ENCODE measurements around the gene LRRC49. TPM values are rescaled to one million over a fixed set of nuclear protein-coding genes. Genes with fewer than 3 reads are reported as not detected.

The LRRC49 gene
- total RNA-seq, 1 donor: 18.1 TPM

- H3K36me3 ChIP-seq (ENCODE audit: insufficient read depth, low read length): no peaks in the 10 kb centered on the region
- H3K9me3 ChIP-seq (ENCODE audit: low read depth, low read length): no peaks in the 10 kb centered on the region
- H3K27ac ChIP-seq (ENCODE audit: low read depth, low read length): no peak overlapping the region
- no peak overlapping the region for H2AFZ ChIP-seq (ENCODE audit: low read length)
- no peak for DNase-seq (ENCODE audit: insufficient read length, low spot score, missing footprints)
- no peak overlapping the region for H3K4me3 ChIP-seq (ENCODE audit: insufficient read depth, low read length)
- no peak overlapping the region for H3K4me2 ChIP-seq (ENCODE audit: insufficient read depth, low read length)
- H3K4me1 ChIP-seq (ENCODE audit: insufficient read depth, low read length): peaks cover 32% of the 10 kb centered on the region
- TF ChIP-seq, protein P1, sequence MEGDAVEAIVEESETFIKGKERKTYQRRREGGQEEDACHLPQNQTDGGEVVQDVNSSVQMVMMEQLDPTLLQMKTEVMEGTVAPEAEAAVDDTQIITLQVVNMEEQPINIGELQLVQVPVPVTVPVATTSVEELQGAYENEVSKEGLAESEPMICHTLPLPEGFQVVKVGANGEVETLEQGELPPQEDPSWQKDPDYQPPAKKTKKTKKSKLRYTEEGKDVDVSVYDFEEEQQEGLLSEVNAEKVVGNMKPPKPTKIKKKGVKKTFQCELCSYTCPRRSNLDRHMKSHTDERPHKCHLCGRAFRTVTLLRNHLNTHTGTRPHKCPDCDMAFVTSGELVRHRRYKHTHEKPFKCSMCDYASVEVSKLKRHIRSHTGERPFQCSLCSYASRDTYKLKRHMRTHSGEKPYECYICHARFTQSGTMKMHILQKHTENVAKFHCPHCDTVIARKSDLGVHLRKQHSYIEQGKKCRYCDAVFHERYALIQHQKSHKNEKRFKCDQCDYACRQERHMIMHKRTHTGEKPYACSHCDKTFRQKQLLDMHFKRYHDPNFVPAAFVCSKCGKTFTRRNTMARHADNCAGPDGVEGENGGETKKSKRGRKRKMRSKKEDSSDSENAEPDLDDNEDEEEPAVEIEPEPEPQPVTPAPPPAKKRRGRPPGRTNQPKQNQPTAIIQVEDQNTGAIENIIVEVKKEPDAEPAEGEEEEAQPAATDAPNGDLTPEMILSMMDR (IDR thresholded peaks at IDR 0.05; ENCODE audit: extremely low read depth, low read depth, low read length): no peak
- no peaks in the 10 kb centered on the region for H3K79me2 ChIP-seq (ENCODE audit: insufficient read depth, low read length)
- H4K20me1 ChIP-seq (ENCODE audit: insufficient read depth, low read length): no peaks in the 10 kb centered on the region
- no peaks in the 10 kb centered on the region for H3K27me3 ChIP-seq (ENCODE audit: insufficient read depth, low read length)
Observed at GRCh38 chr15:71057143-71057542, 164.5 kb downstream of the LRRC49 start.

GRCh38 chr15:71057581-71057980, 165.0 kb downstream of the LRRC49 start:
- TF ChIP-seq, protein P1 (IDR thresholded peaks at IDR 0.05; ENCODE audit: extremely low read depth, low read depth, low read length): no peak
- no peak for DNase-seq (ENCODE audit: insufficient read length, low spot score, missing footprints)

DNA sequence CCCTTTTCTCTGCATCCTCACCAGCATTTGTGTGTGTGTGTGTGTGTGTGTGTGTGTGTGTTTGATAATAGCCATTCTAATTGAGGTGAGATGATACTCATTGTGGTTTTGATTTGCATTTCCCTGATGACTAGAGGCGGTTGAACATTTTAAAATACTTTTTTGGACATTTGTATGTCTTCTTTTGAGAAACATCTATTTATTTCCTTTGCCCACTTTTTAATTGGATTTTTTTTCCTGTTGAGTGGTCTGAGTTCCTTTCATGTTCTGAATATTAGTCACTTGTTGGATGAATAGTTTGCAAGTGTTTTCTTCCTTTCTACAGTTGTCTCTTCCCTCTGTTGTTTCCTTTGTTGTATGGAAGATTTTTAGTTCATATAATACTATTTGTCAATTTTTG, 168.4 kb downstream of the LRRC49 start:
- no peak for DNase-seq (ENCODE audit: insufficient read length, low spot score, missing footprints)
- Histone ChIP-seq H3K79me2 (ENCODE audit: insufficient read depth, low read length) (no peaks in the 10 kb centered on the region), H3K36me3 (ENCODE audit: insufficient read depth, low read length) (no peaks in the 10 kb centered on the region), H3K27me3 (ENCODE audit: insufficient read depth, low read length) (no peaks in the 10 kb centered on the region), H3K9me3 (ENCODE audit: low read depth, low read length) (no peaks in the 10 kb centered on the region), H3K4me2 (ENCODE audit: insufficient read depth, low read length) (no peak overlapping the region), H3K27ac (ENCODE audit: low read depth, low read length) (peak overlapping the region; percentile 39), H3K4me3 (ENCODE audit: insufficient read depth, low read length) (no peak overlapping the region), H3K4me1 (ENCODE audit: insufficient read depth, low read length) (peaks cover 6% of the 10 kb centered on the region), H2AFZ (ENCODE audit: low read length) (peak overlapping the region; percentile 56), H4K20me1 (ENCODE audit: insufficient read depth, low read length) (no peaks in the 10 kb centered on the region)
- TF ChIP-seq, protein P1 (IDR thresholded peaks at IDR 0.05; ENCODE audit: extremely low read depth, low read depth, low read length): no peak

More at GRCh38 chr15:71057581-71057980, 165.0 kb downstream of the LRRC49 start:
- H3K9me3 ChIP-seq (ENCODE audit: low read depth, low read length): no peaks in the 10 kb centered on the region
- H3K27ac ChIP-seq (ENCODE audit: low read depth, low read length): no peak overlapping the region
- no peaks in the 10 kb centered on the region for H4K20me1 ChIP-seq (ENCODE audit: insufficient read depth, low read length)
- no peaks in the 10 kb centered on the region for H3K79me2 ChIP-seq (ENCODE audit: insufficient read depth, low read length)
- peaks cover 28% of the 10 kb centered on the region for H3K4me1 ChIP-seq (ENCODE audit: insufficient read depth, low read length)
- H3K27me3 ChIP-seq (ENCODE audit: insufficient read depth, low read length): no peaks in the 10 kb centered on the region
- no peak overlapping the region for H2AFZ ChIP-seq (ENCODE audit: low read length)
- no peaks in the 10 kb centered on the region for H3K36me3 ChIP-seq (ENCODE audit: insufficient read depth, low read length)
- H3K4me2 ChIP-seq (ENCODE audit: insufficient read depth, low read length): no peak overlapping the region
- H3K4me3 ChIP-seq (ENCODE audit: insufficient read depth, low read length): no peak overlapping the region

- H4K20me1 ChIP-seq (ENCODE audit: insufficient read depth, low read length): no peaks in the 10 kb centered on the region
- H3K9me3 ChIP-seq (ENCODE audit: low read depth, low read length): no peaks in the 10 kb centered on the region
- no peaks in the 10 kb centered on the region for H3K36me3 ChIP-seq (ENCODE audit: insufficient read depth, low read length)
- no peak overlapping the region for H2AFZ ChIP-seq (ENCODE audit: low read length)
- H3K79me2 ChIP-seq (ENCODE audit: insufficient read depth, low read length): no peaks in the 10 kb centered on the region
- H3K27me3 ChIP-seq (ENCODE audit: insufficient read depth, low read length): no peaks in the 10 kb centered on the region
- TF ChIP-seq, protein P1 (IDR thresholded peaks at IDR 0.05; ENCODE audit: extremely low read depth, low read depth, low read length): no peak
- H3K4me3 ChIP-seq (ENCODE audit: insufficient read depth, low read length): no peak overlapping the region
- peak overlapping the region; percentile 79 for H3K27ac ChIP-seq (ENCODE audit: low read depth, low read length)
- peaks cover 17% of the 10 kb centered on the region for H3K4me1 ChIP-seq (ENCODE audit: insufficient read depth, low read length)
- H3K4me2 ChIP-seq (ENCODE audit: insufficient read depth, low read length): no peak overlapping the region
- peak; percentile 42 for DNase-seq (ENCODE audit: insufficient read length, low spot score, missing footprints)
Observed at GRCh38 chr15:71066983-71067382, 174.4 kb downstream of the LRRC49 start.

Measured in osteoblast (primary cell).